Hepatocyte (in vitro differentiated cells): ENCODE results near the gene MED1. TPM values are rescaled to one million over a fixed set of nuclear protein-coding genes. Genes with fewer than 3 reads are reported as not detected.

Experiments
- DNase-seq: peaks from one replicate; pipeline ENCODE4 v3.0.0-alpha.2; 2016; ENCODE audit warnings: low spot score
- H2AFZ ChIP-seq: fragments of 200-600 bp; sonication (generic); 2 replicates; pipeline ENCODE4 v1.6.0; 2016; ENCODE audit warnings: antibody characterized with exemption, mild to moderate bottlenecking
- H3K27ac ChIP-seq: fragments of 200-600 bp; sonication (generic); 2 replicates; pipeline ENCODE4 v1.5.1; 2016; ENCODE audit warnings: mild to moderate bottlenecking
- H3K27me3 ChIP-seq: fragments of 200-600 bp; sonication (generic); 2 replicates; pipeline ENCODE4 v1.6.1; 2016
- H3K36me3 ChIP-seq: fragments of 200-600 bp; sonication (generic); replicated peaks from 2 replicates; pipeline ENCODE4 v1.5.1; 2016; ENCODE audit warnings: low read depth; ENCODE audit not compliant: insufficient read depth
- H3K4me1 ChIP-seq: fragments of 200-600 bp; sonication (generic); 2 replicates; pipeline ENCODE4 v1.5.1; 2016; ENCODE audit warnings: mild to moderate bottlenecking, moderate library complexity; ENCODE audit not compliant: insufficient read depth
- H3K4me2 ChIP-seq: fragments of 200-600 bp; sonication (generic); 2 replicates; pipeline ENCODE4 v1.6.0; 2016
- H3K4me3 ChIP-seq: fragments of 200-600 bp; sonication (generic); 2 replicates; pipeline ENCODE4 v1.5.1; 2016; ENCODE audit warnings: mild to moderate bottlenecking
- H3K79me2 ChIP-seq: fragments of 200-600 bp; sonication (generic); 2 replicates; pipeline ENCODE4 v1.6.0; 2017; ENCODE audit warnings: mild to moderate bottlenecking
- H3K9me2 ChIP-seq: fragments of 200-600 bp; sonication (generic); replicated peaks from 2 replicates; pipeline ENCODE4 v1.6.0; 2017; ENCODE audit warnings: mild to moderate bottlenecking; ENCODE audit not compliant: insufficient read depth
- H3K9me3 ChIP-seq: fragments of 200-600 bp; sonication (generic); 2 replicates; pipeline ENCODE4 v1.5.1; 2016; ENCODE audit warnings: low read depth, mild to moderate bottlenecking
- H4K20me1 ChIP-seq: fragments of 200-600 bp; sonication (generic); 2 replicates; pipeline ENCODE4 v1.6.0; 2016; ENCODE audit warnings: mild to moderate bottlenecking; ENCODE audit not compliant: insufficient read depth, poor library complexity, severe bottlenecking
- EZH2 ChIP-seq: fragments of 200-600 bp; sonication (generic); IDR thresholded peaks from 2 replicates; pipeline ENCODE4 v1.6.1; 2016; ENCODE audit warnings: antibody characterized with exemption, mild to moderate bottlenecking, borderline replicate concordance
- EZH2phosphoT487 ChIP-seq: fragments of 200-600 bp; sonication (generic); IDR thresholded peaks from one replicate; pipeline ENCODE4 v1.6.1; 2018; ENCODE audit warnings: antibody characterized with exemption, mild to moderate bottlenecking, low read depth, moderate library complexity; ENCODE audit not compliant: unreplicated experiment, severe bottlenecking
- WGBS: methylation state at CpG from one replicate; pipeline ENCODE4 v1.1.6; 2016; ENCODE audit warnings: low lambda C conversion rate; ENCODE audit errors: missing lambda C conversion rate; 5-methylcytosine and 5-hydroxymethylcytosine counted together
- polyA plus RNA-seq: library from polyadenylated mRNA; unstranded; fragments of >200 nt; fragmentation: Nextera tagmentation; extraction: Ambion mirVana; gene quantifications from 2 replicates; pipeline ENCODE4 v1.2.1, GENCODE V29; 2016
- total RNA-seq: library from RNA; depleted of rRNA; stranded (reverse); fragments of >200 nt; gene quantifications from 2 replicates; pipeline ENCODE4 v1.2.3, GENCODE V29; 2014
- TF ChIP-seq, protein P1 (sequence below): fragments of 200-600 bp; sonication (generic); IDR thresholded peaks from 2 replicates; pipeline ENCODE4 v1.5.1; 2016; ENCODE audit warnings: antibody characterized with exemption, mild to moderate bottlenecking; ENCODE audit not compliant: poor library complexity

The MED1 gene
- total and polyA plus RNA-seq, 2 experiments from 2014 or later: 8.7 to 22.8 TPM

DNA sequence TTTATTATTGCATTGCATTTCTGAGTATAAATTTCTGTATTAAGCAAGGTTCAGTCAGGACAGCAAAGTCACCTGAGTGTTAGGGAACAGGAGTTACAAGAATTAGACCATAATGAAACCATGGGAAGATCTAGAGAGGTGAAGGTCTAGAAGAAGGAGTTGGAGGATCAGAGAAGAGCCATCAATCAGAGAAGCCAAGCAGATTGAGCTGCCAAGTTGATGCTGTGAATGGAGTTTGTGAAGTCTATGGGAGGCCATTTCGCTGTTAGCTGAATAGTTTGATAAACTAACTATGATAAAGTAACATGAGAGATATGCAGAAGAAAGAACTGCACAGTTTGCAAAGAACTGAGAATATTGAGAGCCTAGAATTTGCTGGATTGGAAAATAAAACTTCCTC is 90.0 kb downstream of the MED1 start:
- no peak for DNase-seq
- Histone ChIP-seq H3K9me2 (no peaks in the 10 kb centered on the region), H2AFZ (no peak overlapping the region), H3K9me3 (no peaks in the 10 kb centered on the region), H3K4me2 (no peak overlapping the region), H3K79me2 (peaks cover 34% of the 10 kb centered on the region), H3K36me3 (no peaks in the 10 kb centered on the region), H4K20me1 (peaks cover 9% of the 10 kb centered on the region), H3K27me3 (no peaks in the 10 kb centered on the region), H3K4me1 (no peaks in the 10 kb centered on the region), H3K4me3 (no peak overlapping the region), H3K27ac (no peak overlapping the region)
- WGBS: 97% methylated on average over 1 of the region's 1 CpG
- TF ChIP-seq EZH2phosphoT487: no peak
- TF ChIP-seq EZH2: no peak
- TF ChIP-seq, protein P1, sequence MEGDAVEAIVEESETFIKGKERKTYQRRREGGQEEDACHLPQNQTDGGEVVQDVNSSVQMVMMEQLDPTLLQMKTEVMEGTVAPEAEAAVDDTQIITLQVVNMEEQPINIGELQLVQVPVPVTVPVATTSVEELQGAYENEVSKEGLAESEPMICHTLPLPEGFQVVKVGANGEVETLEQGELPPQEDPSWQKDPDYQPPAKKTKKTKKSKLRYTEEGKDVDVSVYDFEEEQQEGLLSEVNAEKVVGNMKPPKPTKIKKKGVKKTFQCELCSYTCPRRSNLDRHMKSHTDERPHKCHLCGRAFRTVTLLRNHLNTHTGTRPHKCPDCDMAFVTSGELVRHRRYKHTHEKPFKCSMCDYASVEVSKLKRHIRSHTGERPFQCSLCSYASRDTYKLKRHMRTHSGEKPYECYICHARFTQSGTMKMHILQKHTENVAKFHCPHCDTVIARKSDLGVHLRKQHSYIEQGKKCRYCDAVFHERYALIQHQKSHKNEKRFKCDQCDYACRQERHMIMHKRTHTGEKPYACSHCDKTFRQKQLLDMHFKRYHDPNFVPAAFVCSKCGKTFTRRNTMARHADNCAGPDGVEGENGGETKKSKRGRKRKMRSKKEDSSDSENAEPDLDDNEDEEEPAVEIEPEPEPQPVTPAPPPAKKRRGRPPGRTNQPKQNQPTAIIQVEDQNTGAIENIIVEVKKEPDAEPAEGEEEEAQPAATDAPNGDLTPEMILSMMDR: no peak

DNA sequence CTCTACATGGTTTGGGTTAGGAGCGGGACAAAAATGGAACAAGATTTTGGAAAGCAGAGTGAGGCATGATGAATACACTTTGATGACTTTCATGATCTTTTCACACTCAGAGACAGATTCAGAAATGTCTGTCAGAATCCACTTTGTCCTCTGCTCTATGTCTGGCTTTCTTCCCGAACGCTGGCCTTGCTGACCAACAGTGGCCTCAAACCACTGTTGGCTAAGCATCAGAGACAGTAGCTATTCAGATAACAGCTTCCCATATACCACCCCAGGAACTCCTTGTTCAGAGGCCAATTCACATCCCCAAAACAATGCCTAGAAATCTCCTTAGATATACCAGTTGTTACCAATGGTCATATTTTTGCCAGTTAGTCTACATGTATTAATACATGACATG is 90.5 kb downstream of the MED1 start:
- Histone ChIP-seq H2AFZ (no peak overlapping the region), H3K27ac (no peak overlapping the region), H3K36me3 (no peaks in the 10 kb centered on the region), H3K4me3 (no peak overlapping the region), H4K20me1 (peaks cover 9% of the 10 kb centered on the region), H3K4me1 (no peaks in the 10 kb centered on the region), H3K4me2 (no peak overlapping the region), H3K9me2 (no peaks in the 10 kb centered on the region), H3K9me3 (no peaks in the 10 kb centered on the region), H3K79me2 (peaks cover 34% of the 10 kb centered on the region), H3K27me3 (no peaks in the 10 kb centered on the region)
- TF ChIP-seq, protein P1: no peak
- TF ChIP-seq EZH2phosphoT487 (no peak), EZH2 (no peak)
- DNase-seq: no peak
- 87% methylated on average over 3 of the region's 3 CpGs for WGBS

DNA sequence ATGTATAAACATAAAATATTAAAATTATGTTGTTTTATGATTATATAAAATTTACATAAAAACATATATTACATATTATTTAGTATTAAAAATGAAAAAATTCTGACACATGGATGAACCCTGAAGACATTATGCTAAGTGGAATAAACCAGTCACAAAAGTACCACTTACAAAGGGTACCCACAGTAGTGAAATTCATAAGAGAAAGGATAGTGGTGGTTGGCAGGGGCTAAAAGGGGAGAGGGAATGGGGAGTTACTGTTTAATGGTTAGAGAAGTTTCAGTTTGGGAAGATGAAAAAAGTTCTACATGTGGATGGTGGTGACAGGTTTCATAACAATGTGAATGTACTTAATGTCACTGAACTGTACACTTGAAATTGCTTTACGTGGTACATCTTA is 91.1 kb downstream of the MED1 start:
- Histone ChIP-seq H3K4me1 (no peaks in the 10 kb centered on the region), H3K36me3 (no peaks in the 10 kb centered on the region), H3K27ac (no peak overlapping the region), H3K79me2 (peaks cover 40% of the 10 kb centered on the region), H3K9me2 (no peaks in the 10 kb centered on the region), H3K4me2 (no peak overlapping the region), H3K9me3 (no peaks in the 10 kb centered on the region), H2AFZ (no peak overlapping the region), H3K27me3 (no peaks in the 10 kb centered on the region), H4K20me1 (peaks cover 9% of the 10 kb centered on the region), H3K4me3 (no peak overlapping the region)
- TF ChIP-seq, protein P1: no peak
- TF ChIP-seq EZH2phosphoT487 (no peak), EZH2 (no peak)
- DNase-seq: no peak
- 100% methylated on average over 1 of the region's 1 CpG for WGBS

DNA sequence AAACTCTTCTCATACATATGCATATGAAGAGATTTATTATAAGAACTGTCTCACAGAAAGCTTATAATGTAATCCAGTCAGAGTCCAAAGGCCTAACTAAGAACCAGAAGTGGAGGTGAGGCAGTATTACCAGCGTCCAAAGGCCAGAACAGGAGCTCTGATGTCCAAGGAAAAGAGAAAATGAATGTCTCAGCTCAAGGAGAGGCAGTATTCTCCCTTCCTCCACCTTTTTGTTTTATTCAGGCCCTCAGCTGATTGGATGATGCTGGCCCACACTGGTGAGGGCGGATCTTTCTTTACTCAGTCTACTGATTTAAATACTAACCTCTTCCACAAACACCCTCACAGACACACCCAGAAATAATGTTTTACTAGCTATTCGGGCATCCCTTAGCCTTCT is 93.1 kb downstream of the MED1 start:
- no peaks in the 10 kb centered on the region for H3K4me1 ChIP-seq
- H3K4me2 ChIP-seq: no peak overlapping the region
- H4K20me1 ChIP-seq: peaks cover 6% of the 10 kb centered on the region
- no peaks in the 10 kb centered on the region for H3K27me3 ChIP-seq
- H2AFZ ChIP-seq: no peak overlapping the region
- TF ChIP-seq, protein P1: no peak
- TF ChIP-seq EZH2phosphoT487: no peak
- no peak for TF ChIP-seq EZH2
- H3K36me3 ChIP-seq: no peaks in the 10 kb centered on the region
- peak; percentile 5 for DNase-seq
- 48% methylated on average over 3 of the region's 3 CpGs for WGBS
- no peaks in the 10 kb centered on the region for H3K9me2 ChIP-seq
- H3K9me3 ChIP-seq: no peaks in the 10 kb centered on the region
- H3K4me3 ChIP-seq: no peak overlapping the region
- H3K79me2 ChIP-seq: peaks cover 36% of the 10 kb centered on the region
- no peak overlapping the region for H3K27ac ChIP-seq
